GM12873 (cell line): ENCODE results near the gene WT1.

ENCODE experiments used
- TF ChIP-seq, protein P1 (sequence below): IDR thresholded peaks from 2 replicates; pipeline ENCODE4 v1.5.1; 2012; ENCODE audit warnings: low read depth, mild to moderate bottlenecking, moderate library complexity, low read length, control low read depth; ENCODE audit not compliant: insufficient read depth; ENCODE audit errors: missing control alignments

Gene WT1

DNA sequence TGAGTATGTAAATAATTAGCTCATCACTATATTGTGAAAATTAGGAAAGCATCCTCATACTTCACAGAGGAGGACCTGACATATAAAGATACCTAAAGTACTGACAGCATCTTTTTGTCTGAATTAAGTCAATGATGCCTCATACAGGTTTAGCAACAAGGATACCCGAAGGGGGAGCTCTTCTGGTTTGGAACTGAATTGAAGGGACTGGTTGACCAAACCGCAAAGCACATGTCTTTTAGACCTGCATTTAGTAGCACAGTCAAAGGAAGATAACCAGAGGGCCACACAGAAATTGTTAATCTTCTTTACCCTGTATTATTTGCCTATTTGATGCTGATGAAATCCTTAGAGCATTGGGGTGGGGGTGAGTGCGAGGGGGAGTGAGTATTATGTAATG, 12.9 kb upstream of the WT1 start:
- TF ChIP-seq, protein P1, sequence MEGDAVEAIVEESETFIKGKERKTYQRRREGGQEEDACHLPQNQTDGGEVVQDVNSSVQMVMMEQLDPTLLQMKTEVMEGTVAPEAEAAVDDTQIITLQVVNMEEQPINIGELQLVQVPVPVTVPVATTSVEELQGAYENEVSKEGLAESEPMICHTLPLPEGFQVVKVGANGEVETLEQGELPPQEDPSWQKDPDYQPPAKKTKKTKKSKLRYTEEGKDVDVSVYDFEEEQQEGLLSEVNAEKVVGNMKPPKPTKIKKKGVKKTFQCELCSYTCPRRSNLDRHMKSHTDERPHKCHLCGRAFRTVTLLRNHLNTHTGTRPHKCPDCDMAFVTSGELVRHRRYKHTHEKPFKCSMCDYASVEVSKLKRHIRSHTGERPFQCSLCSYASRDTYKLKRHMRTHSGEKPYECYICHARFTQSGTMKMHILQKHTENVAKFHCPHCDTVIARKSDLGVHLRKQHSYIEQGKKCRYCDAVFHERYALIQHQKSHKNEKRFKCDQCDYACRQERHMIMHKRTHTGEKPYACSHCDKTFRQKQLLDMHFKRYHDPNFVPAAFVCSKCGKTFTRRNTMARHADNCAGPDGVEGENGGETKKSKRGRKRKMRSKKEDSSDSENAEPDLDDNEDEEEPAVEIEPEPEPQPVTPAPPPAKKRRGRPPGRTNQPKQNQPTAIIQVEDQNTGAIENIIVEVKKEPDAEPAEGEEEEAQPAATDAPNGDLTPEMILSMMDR = peak; percentile 16

DNA sequence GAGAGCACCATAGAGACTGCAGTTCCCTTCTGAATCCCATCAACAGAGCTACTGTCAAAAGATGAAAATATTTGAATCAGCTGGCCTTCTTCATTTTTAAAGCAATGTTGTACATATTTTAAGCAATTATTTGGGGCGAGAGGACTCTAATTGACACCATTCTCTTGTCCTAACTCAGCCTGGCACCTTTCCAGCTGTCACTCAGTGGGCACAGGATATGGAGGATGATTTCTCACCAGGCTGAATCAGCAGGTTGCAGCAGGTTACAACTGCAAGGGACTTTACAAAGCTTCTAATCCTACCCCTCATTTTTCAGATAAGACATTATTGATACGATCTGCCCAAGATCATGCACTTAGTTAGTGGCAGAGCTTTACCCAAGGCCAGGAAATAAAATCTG, 11.9 kb upstream of the WT1 start:
- TF ChIP-seq, protein P1 = no peak

DNA sequence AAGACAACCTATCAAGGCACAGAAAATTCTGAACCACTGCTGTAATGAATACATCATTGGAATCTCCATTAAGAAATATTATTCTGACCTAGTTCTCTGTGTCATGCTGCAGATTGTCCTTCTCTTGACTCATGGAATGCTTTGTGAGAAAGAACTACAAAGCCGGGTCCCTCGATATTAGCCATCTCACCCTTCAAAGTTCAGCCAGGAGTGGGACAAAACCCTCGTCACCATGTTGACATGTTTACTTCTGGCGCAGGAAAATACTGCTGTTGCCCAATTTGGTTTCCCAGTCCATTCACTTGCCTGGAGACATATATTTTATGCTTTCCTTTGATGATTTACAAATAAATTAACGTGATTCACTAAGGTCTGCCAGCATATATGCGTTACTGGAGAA, 10.9 kb upstream of the WT1 start:
- TF ChIP-seq, protein P1 = no peak

DNA sequence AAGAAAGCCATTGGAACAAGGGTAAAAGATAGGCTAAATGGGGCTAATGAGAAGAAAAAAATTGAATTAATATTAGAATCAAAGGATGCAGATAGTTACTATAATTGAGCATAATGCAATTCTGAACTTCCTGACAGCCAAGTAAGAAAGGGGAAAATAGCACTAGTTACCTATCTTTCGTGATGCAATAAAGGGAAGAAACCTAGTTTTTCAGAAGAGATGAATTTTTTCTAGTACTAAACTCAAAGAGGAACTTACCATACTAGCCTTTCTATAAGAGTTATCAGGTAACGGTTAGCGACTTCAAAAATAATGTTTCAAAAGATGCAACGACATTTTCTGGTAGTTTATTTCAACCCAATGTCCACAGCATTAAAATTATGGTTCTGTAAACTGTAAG, 8.8 kb upstream of the WT1 start:
- TF ChIP-seq, protein P1 = no peak

- TF ChIP-seq, protein P1 = no peak
These were observed 5.6 kb upstream of the WT1 start for GRCh38 chr11:32440916-32441315.

- TF ChIP-seq, protein P1 = no peak
These were observed 5.1 kb upstream of the WT1 start for GRCh38 chr11:32440312-32440908.

DNA sequence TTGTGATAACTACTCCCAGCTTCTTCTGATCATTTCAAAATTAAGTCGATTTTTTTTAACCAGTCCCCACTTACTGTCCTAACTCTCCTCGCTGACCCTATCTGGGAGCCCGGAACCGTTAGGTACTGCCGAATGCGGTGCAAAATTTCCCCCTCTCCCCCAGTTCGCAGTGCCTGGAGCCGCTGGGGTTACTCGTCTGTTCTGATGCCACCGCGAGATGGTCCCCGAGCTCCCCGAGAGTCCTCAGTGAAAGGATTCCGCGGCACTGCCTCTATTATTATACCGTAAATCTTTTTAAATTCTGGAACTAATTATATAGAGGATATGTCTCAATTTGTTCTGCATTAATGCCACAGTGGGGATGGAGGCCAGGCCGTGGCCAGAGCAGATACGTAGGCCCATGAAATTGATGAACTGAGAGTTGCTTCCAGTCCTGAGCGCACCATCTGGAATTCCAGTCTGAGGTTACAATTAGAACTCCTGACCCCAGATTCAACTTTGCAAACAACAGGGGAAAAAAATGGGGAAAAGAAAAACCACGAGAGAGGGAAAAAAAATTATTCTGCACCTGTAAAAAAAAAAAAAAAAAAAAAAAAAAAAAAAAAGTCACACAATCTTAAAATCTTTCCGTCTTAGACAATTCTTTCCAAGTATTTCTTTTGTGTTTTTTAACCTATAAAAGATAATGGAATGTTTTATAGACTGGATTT, 4.3 kb upstream of the WT1 start:
- TF ChIP-seq, protein P1 = no peak
